NCI-H2196 treated with DMSO at 0.1 percent for 48 hours (cell line): ENCODE data around the gene DCAF5.

Experiments used
- DNase-seq: peaks from one replicate; lab custom pipeline; 2025; ENCODE audit not compliant: unreplicated experiment; lab: John Stamatoyannopoulos, UW

Gene DCAF5

DNA sequence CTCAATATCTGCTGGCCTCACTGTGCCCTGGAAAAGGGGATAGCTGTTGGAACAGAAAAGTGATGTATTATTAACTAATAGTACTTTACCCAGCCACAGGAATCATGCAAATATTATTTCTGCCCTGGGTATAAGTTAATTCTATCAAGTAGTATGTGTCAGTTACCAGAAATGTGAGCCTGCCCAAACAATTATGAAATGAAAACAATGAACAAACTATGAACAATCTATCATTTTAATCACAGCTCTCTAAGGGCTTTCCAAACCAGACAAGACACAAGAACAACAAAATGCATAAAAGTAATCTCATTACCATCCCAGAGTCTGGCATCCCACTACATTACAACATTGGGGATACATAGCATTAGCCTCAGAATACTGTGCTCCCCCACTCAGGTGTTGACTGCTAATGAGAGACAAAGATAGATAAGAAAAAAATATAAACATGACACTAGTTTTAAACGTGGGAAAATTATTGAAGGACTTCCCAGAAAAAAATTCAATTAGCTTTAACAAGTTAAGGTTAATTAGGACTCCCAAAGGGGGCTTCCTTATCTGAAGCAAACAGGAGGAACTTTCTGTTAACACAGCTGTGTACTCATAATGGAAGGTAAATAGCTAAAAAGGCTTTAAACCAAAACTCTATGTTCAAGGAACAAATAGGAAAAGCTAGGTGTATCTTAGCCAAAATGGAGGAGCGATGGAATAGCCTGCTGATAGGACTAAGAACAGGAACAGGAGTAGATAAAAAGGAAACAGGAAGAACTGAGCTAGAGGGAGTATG is 3.3 kb downstream of the DCAF5 start:
- DNase-seq = no peak

GRCh38 chr14:69142101-69142500 is 10.8 kb downstream of the DCAF5 start:
- DNase-seq = no peak

DNA sequence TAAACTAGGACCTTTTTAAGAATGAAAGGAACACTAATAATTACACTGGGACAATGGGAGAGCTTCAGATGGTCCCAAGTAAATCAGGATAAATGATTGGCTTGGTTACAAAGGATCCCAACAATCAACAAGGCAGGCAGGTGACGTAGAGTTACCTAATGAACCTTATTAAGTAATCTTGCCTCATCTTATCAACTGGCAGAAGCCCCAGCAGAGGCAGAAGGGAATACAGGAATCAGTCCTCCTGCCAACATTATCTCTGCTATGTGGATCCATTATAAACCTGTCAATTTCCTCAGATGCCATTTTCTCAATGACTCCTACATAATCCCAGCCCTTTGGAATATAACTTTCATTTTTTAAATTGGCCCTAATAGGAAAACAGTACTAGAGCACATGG is 11.4 kb downstream of the DCAF5 start:
- no peak for DNase-seq

- DNase-seq = no peak
These were observed 13.2 kb downstream of the DCAF5 start for GRCh38 chr14:69139743-69140142.

DNA sequence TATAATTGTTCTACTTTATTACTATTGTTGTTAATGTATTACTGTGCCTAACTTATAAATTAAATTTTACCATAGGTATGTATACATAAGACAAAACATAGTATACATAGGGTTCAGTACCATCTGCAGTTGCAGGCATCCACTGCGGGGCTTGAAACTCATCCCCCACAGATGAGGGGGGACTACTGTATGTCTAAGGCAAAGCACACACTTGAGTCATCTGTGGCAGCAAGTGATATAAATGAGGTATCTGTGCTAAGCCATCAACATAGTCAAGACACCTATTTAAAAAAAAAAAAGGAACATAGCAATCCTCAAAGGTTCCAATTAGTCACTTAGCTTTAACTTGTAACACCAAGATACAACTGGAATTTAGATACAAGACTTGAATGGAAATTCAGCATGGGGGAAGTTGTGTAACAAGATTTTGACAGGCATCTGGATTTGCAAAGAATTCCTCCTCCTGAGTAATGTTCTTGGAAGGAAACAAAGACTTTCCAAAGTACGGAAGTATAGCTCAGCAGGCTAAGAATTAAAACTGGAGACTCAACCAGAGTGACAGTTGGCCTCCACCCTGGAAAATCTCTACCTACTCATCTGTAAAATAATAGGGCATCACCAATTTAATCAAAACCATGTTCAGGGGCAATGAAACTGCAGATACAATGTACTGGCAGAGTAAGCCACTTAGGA is 14.9 kb downstream of the DCAF5 start:
- no peak for DNase-seq

GRCh38 chr14:69137416-69137815 is 15.5 kb downstream of the DCAF5 start:
- DNase-seq = no peak

DNA sequence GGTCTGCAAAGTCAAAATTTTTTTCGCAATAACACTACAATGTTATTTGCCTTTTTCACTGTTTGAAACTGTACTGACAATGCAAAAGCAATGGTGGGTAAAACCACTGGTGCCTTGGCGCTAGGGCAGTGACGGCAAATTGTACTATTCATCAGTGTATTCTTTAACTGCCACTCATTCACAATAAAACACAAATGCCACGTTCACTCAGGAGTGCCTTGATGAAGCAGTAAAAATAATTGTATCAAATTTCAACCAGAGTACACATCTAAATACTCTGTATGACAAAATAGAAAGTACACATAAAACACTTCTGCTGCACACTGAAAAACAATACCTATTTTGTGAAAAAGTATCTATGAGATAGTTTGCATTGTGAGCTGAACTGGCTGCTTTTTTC is 17.8 kb downstream of the DCAF5 start:
- no peak for DNase-seq

- peak; percentile 35 for DNase-seq
These were observed 19.5 kb downstream of the DCAF5 start for GRCh38 chr14:69133206-69134125.

DNA sequence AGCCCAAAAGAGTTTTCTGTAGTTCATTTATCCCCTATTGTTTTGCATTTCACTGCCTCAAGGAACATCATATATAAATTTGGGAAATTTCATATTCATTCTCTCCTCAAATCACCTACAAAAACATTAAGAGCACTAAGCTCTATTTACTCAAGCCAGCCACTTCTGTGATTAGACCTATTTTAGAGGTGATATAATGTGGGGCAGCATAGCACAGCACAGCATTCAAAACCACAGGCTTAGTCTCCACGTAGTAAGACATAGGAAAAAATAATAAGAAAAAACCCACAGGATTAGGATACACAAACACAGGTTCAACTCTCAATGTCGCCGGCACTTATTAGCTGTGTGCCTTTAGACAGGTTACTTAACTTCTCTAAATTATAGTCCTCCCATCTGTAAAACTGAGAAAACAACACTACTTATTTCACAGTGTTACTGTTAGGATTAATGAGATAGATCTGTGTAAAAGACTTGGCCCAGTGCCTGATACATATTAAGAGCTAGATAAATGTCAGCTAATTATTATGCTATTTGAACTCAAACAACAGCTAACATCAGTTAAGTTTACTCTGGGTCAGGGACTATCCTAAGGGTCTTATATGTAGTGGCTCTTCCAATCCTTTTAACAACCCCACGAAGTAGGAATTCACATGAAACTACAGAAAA is 20.3 kb downstream of the DCAF5 start:
- no peak for DNase-seq

DNA sequence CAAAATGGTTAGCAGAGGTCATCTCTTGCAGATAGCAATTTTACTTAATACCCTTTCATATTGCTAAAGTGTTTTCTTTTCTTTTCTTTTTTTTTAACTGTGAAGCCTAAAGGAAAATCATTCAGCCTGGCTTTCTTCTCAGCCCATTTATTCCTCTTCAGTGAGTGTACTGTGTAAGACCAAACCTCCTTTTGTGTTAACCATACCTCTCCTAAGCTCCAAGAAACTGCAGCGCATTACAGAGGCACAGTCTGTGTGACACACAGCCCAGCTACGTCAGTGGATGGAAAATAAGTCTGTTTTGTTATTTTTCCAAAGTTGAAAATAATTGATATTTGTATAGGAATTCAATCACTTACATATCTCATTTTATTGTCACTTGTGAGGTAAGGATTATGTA is 21.7 kb downstream of the DCAF5 start:
- no peak for DNase-seq

DNA sequence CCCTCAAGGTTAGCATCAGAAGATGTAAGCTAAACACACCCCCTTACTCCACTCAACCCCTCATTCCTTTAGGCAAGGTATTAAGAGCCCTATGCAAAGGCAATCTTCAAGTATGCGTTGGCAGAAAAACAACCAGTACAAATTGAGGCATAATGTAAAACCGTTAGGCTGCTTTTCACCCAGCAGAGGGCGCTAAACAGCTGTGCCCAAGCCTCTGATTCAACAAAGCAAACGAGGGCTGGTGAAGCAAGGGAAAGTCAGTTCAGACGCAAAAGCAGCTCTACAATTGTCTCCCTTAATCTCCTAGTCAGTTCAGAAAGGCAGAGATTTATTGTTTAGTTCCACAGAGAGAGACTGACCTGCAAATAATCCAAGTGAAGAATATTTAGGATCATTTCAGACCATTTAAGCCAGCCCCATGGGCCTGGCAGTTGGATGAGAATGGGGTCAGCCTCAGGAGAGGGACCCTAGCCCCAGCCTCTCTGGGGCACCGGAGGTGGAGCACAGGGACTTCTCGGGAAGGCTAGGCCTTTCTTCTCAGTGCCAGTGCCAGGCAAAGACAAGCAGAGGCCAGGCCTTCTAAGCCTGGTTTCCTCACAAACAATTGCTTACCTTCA is 23.5 kb downstream of the DCAF5 start:
- peak; percentile 72 for DNase-seq

- DNase-seq = no peak
These were observed 34.6 kb downstream of the DCAF5 start for GRCh38 chr14:69118305-69118704.

DNA sequence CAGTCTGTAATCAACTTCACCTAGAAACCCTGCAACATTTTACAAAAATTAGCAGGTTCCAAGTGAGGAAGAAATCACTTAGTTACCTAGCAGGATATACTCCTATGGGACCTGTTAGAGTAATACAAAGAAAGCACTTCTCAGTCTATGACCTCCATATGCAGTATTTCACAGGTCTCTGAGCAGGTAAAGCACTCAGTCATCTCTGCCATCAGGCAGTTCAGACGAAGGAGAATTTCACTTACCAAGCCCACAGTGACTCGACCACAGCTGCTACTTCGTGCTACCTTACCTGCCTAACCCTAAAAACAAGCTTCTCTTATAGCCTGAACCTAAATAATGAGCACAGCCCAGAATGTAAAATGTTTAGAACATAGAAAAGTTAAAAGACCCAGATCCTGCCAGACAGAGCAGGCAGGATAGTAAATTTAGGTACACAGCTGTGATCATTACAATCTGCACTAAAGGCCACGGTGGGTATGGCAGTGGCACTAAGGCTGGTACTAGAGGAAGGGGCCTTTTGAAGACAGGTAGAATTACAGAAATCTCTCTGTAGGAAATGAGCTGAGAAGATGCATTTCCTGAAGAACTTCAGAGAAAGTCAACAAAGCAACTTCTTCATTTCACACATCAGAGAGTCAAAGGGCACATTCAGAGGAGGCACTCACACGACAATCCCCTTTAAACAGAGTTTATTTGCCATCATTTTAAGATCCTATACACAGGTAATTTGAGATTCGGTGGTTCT is 35.7 kb downstream of the DCAF5 start:
- no peak for DNase-seq

DNA sequence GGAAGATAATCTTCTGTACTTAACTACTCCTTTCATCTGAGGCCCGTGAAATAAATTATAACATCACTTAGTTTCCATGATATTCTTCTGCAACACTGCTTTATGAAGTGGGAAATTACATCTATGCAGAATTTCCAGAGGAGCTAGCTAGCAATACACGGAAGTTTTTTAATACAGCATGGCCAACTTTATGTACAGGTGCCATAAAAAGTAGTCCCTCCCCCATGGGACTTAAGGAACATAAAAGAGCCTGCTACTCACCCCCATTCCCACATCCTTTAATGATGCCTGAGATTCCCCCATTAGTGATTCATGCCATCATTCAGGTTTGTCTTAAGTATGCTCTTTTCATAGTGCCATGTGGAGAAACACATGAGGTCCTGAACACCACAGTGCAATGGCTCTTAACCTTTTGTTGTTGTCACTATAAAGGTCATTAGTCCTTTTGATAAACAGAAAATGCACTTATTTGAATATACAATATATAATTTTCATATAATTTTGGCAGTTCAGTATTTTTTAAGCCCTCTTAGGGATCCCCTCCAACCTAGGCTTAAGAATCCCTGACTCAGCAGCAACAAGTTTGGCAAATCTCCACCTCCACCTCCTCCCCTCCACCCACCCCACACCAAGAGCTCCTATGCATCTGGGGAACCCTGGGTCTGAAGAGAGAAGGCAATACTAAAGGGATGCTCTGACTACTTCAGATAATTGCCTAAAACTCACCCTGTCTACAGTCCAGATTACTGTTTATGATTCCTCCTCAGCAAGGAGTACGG is 37.3 kb downstream of the DCAF5 start:
- no peak for DNase-seq

DNA sequence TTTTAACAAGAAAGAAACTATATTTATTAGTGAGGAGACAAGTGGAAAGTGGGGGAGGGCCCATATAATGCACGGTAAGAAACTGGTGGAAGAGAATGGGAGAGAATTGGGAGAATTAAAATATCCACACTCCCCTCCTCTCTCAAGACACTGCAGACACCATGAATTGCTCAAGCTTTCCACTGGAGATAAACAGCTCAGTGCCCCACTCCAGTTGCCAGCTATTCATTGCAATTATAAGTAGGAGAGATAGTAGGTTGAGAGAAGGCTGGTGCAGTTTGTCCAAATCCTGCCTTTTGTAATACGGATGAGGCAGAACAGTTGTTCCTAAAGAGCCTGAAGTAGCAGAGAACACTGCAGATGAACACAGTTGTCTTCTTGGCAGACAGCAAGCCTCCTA is 38.2 kb downstream of the DCAF5 start:
- DNase-seq = no peak

DNA sequence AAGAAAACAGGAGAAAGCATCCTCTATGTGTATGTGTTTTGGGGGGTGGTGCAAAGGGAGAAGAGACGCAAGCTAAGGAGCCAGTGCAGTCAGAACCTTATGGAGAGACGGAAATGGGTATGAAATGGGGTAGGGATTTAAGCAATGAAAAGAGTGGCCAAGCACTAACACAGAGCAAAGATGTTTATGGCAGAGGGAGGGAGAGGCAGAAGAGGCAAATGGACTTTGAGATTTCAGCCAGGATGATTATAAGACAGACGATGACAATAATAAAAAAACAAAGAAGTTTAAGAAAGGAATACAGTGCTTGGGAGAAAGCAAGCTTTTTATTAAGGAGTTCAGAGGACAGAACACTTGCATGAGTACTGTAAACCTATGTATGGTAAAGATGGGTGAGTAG is 44.6 kb downstream of the DCAF5 start:
- no peak for DNase-seq

GRCh38 chr14:69107407-69108003 is 45.4 kb downstream of the DCAF5 start:
- DNase-seq = peak; percentile 42

DNA sequence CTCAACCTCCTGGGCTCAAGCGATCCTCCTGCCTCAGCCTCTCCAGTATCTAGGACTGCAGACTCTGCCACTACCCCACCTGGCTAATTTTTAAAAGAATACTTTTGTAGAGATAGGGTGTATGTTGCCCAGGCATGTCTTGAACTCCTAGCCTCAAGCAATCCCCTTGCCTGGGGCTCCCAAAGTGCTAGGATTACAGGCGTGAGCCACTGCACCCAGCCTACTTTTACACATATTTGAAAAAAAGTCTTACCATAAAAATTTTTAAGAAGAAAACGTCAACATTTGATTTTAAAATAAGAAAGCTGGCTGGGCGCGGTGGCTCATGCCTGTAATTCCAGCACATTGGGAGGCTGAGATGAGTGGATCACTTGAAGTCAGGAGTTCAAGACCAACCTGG is 46.5 kb downstream of the DCAF5 start:
- DNase-seq = no peak

DNA sequence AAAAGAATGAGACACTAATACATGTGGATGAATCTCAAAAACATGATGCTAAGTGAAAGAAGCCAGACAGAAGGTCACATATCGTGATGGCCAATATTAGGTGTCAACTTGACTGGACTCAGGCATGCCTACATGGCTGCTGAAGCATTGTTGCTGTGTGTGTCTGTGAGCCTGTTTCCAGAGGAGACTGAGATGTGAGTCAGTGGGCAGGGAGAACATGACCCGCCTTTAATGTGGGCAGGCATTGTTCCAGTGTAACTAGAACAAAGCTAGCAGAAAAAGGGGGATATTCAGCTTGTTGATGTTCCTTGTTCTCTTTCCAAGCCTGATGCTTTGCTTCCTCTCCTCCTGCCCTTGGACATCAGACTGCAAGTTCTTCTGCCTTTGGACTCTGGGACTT is 47.6 kb downstream of the DCAF5 start:
- no peak for DNase-seq
